Posterior cingulate gyrus (tissue), 11 donors: ENCODE results near the gene ALDH2.
"Not testable (repeated sequence)": the region's sequence is repeated elsewhere in the genome, so short reads cannot be mapped to it uniquely, and the experiment has no call there.

Source experiments
- DNase-seq, 10 donors: peaks; one replicate each; pipeline versions ENCODE4 v3.0.0 to v3.0.0-alpha.2; 2020 to 2021; ENCODE audit warnings: mixed read lengths in 3 of 10
- intact Hi-C: fragments of 100-400 bp; cut with DNase I; formaldehyde crosslinking; loops from one replicate; pipeline ENCODE4 v1.15.1; 2023

The ALDH2 gene

DNA sequence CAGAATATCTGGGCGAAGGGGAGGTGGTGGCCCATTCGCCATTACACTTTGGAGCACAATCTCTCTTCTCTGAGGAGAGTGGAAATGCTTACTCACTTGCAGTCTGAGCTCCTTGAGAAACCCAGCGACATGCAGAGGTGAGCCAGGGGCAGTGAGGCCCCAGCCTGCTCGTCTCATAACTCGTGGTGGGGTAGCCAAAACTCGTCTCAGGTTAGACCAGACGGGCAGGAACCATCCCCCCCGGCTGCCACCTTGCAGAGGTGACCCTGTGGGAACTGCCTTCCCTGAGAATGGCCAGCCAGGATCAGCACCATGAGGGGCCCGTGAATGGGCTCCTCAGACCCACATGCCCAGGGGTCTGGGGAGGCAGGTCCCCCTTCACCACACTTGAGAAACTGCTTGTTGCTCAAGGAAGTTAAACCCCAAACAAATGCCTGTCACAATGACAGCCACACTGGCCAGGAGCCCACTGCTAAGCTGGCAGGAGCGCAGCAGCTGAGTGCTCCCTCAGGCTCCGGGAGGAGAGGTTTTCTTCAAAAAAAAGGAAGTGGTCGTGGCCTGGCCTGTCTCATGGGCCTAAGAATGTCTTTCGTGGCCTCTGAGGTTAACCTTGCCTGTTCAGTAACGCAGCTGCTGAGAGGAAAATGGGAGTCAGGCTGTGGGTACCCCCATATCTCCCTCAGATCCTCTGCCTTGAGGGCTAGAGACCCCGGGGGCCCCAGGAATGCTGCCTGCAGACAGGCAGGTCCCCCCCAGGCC lies 9.2 kb upstream of the ALDH2 start:
- peak in 7 of 10 donors; percentile 24 to 91 (median 49) for DNase-seq

DNA sequence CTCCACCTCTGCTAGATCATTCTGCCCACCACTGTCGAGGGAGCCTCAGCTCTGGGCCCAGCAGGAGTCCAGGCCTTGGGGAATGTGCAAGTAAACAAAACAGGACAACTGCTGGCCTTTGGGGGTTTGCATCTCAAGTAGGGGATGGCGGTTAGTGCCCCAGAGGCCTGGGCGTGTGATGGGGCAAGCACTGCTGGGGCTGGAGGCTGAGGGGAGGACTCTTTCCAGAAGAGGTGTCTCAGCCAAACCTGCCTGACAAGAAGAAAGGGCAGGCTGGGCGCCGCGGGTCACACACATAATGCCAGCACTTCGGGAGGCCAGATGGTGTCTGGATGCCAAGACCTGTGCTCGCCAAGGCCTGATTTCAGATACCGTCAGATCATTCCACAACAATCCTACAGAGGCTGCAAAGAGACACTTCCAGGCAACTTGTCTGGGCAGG lies 8.6 kb upstream of the ALDH2 start:
- peak in 1 of 10 donors; percentile 72 for DNase-seq
- intact Hi-C loops = no loop called here

More for the DNA sequence above, 9.2 kb upstream of the ALDH2 start:
- intact Hi-C loops = no loop called here

DNA sequence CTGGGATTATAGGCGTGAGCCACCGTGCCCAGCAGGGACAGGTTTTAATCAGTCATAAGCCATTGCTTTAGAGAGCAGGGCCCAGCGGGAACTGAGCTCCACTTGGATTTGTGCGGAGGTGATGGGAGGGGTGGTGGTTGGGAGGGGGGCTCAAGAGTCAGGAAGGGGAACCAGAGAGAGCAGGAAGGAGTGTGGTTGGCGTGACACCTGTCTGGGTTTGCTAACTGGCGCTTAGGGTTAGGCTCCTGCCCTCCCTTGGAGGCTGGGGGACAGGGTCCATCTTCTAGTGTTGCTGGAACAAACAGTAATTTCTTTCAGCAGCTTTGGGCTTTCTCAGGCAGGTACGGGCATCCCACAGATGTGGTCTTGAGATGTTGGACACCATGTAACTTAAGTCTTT lies 7.5 kb upstream of the ALDH2 start:
- DNase-seq = peak in 1 of 10 donors; percentile 42
- intact Hi-C loops = no loop called here

DNA sequence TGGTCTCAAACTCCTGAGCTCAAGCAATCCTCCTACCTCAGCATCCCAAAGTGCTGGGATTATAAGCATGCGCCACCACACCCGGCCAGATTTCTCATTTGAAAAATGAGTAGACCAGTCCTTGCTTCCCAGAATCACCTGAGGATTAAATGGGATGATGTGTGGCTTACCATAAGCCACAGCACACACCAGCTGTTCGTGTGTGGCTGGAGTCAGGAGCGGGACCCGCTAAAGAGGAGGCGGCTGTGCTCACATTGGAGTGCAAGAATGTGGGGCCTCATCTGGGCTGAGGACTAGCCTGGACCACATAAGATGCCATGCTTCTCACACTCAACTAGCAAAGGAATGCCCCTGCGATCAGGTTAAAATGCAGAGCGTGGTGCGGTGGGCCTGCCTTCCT lies 6.7 kb upstream of the ALDH2 start:
- peak in 1 of 10 donors; percentile 43 for DNase-seq
- intact Hi-C loops = no loop called here

DNA sequence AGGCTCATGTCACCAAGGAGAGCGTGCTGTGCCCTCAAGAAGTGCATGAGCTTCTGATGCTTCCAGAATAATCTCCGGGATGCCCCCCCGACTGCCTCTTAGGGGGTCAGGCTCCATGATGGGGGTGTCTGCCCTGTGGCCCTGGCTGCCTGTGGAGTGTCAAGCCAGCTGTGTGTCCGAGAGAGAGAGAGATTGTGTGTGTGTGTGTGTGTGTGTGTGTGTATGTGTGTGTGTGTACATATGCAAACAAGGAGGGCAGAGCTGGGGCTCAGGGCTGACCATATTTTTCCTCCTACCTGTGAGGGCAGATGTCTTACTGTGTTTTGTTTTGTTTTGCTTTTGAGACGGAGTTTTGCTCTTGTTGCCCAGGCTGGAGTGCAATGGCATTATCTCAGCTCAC lies 5.6 kb upstream of the ALDH2 start:
- peak in 1 of 10 donors; percentile 55 for DNase-seq
- intact Hi-C loops = no loop called here

DNA sequence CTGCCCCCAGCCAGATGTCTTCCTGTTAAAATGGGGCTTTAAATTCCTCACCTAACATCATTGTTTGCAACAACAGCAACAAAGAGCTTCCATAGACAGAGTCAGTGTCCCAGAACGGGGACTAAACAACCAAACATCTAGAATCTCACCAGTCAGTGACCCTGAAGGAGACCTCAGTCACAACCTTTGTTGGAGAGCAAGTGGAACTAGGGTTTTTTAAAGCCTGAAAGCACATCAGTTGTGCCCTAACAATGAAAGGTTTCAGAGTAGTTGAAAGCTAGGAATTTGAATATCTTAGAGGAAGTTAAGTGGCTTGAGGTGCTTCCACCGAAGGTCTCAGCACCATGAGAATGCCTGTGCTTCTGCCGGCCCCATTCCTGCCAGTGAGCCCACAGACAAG lies 5.0 kb upstream of the ALDH2 start:
- peak in 1 of 10 donors; percentile 37 for DNase-seq
- intact Hi-C loops = no loop called here

DNA sequence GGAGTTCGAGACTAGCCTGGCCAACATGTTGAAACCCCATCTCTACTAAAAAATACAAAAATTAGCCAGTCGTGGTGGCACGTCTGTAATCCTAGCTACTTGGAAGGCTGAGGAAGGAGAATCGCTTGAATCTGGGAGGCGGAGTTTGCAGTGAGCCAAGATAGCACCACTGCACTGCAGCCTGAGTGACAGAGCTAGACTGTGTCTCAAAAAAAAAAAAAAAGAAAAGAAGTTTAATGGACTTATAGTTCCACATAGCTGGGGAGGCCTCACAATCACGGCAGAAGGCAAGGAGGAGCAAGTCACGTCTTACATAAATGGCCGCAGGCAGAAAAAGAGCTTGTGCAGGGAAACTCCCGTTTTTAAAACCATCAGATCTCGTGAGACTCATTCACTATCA lies 3.2 kb upstream of the ALDH2 start:
- peak in 2 of 10 donors; percentile 24 to 55 for DNase-seq

DNA sequence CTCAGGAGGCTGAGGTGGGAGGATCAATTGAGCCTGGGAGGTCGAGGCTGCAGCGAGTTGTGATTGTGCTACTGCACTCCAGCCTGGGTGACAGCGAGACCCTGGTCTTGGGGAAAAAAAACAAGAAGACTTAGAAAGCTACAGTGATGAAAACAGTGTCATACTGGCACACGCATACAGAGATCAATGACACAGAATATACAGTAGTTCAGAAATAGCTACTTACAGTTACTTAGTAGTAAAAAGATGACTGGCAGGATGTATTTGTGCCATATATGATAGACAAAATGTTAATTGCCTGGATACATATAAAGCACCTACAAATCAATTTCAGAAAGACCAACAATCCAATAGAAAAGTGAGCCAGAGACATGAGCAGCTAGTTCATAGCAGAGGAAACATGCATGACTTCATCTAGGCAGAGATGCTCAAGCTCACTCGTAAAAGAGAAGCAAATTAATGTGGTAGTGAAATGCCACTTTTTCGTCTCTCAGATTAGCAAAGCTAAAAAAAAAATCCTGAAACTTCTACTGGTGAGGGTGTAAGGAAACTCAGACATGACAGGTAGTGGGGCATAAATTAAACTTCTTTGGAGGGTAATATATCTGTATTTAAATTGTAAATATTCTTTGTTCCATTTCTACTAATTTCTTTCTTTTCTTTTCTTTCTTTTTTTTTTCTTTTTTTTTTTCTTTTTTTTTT lies 2.5 kb upstream of the ALDH2 start:
- intact Hi-C loops = no loop called here

More for the DNA sequence above, 3.2 kb upstream of the ALDH2 start:
- intact Hi-C loops = not testable (repeated sequence)

DNA sequence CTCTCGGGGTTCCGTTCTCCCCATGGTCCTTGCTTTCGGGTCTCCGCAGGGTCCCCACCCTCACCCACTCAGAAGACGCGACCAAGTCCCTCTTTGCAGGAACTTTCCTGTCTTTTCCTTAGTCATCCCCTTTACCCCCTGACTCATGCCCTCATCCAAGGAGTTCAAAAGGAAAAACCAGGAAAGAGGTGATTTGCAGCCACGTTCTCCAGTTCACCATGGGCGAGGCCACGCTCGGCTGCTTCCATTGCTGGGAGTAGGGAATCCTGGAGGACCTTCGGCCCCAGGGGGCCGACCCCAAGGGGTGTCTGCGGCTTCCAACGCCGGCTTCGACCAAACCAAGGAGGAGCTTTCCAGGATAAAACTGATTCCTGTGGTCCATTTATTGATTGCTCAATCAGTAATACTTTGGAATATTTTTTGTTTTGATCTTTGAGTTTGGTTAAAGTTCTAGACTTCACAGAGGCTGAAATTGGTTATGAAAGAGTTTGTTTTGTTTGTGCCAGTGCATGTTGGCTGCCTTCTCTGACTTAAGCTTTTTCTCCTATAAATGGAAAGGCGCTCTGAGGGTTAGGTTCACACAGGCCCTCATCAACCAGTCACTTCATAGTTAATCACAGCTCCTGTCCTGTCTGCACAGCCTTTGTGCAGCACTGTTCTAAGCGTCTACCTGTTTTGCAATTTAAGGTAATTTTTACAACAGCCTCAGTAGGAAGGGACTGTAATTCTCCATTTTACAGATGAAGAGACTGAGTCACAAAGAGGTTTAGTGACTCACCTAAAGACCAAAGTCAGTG lies 827 bp downstream of the ALDH2 start:
- intact Hi-C loops = no loop called here

More for the DNA sequence above, 2.5 kb upstream of the ALDH2 start:
- peak in 1 of 10 donors; percentile 51 for DNase-seq

DNA sequence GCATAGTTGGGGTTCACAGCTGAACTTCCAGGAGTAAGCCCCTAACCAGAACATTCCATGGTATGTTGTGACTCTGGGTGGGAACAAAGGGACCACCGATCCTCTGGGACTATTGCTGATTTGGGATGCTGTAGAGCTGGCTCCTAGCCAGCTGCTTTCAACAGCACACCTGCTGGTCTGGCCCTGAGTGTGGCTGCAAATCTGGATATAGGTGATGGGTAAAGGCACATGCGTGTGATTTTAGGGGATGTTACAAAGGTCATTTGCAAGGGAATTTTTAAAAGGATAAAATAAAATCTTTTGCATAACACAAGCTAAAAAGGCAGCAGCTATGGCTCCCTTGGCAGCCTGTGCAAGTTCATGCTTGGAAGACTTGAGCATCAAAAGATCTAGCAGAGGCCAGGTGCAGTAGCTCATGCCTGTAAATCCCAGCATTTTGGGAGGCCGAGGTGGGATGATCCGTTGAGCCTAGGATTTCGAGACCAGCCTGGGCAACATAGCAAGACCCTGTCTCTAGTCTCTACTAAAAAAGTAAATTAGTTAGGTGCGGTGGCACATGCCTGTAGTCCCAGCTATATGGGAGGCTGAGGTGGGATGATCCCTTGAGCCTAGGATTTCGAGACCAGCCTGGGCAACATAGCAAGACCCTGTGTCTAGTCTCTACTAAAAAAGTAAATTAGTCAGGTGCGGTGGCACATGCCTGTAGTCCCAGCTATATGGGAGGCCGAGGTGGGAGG lies 1.6 kb downstream of the ALDH2 start:
- DNase-seq = peak in 1 of 10 donors; percentile 26
- intact Hi-C loops = no loop called here

More for the DNA sequence above, 827 bp downstream of the ALDH2 start:
- DNase-seq = no peak

DNA sequence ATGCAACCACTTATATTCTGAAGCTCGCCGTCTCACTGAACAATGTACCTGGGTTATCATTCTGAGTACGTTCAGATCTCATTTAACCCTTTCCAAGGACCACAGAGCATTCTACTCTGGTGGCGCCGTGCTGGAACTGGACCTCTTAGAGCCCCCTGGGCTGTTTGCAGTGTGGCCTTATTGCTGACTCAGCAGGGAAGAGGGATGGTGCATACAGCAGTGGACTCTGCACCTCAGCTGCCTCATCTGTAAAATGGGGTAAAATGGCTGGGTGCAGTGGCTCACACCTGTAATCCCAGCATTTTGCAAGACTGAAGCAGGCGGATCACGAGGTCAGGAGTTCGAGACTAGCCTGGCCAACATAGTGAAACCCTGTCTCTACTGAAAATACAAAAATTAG lies 2.9 kb downstream of the ALDH2 start:
- intact Hi-C loops = no loop called here
- peak in 1 of 10 donors; percentile 40 for DNase-seq

DNA sequence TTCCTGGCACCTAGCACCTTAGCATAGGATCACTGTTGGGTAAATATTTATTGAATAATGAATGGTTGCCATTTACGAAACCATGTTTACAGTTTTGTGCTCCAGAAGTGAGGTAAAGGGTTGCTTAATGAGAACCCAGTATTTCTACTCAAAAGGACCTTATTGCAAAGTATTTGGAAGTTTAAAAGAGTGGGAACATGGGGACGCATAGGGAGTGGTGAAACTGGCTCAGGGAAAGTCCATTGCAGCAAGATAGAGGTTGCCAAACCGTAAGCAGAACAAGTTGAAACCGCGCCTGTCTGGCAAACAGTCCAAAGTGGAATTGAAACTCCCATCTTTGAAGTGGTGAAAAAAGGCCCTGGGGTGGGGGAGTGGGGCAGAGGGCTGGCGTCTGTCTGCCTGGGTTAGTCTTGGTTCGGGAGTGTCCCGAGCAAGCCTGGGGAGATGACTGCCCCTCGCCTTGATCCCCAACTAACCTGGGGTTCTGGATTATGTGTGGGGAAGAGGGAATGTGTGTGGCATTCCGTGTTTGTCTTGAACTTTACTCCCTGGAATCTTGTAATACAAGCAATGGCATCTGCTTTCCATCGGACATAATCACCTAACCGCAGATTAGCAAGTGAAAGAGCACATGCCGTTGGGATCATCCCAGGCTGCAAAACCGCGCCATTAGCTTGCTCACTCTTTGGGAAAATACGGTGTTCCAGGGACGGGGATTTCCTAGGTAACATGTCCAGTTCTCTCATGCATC lies 7.2 kb downstream of the ALDH2 start:
- intact Hi-C loops = no loop called here
- peak in 1 of 10 donors; percentile 66 for DNase-seq

DNA sequence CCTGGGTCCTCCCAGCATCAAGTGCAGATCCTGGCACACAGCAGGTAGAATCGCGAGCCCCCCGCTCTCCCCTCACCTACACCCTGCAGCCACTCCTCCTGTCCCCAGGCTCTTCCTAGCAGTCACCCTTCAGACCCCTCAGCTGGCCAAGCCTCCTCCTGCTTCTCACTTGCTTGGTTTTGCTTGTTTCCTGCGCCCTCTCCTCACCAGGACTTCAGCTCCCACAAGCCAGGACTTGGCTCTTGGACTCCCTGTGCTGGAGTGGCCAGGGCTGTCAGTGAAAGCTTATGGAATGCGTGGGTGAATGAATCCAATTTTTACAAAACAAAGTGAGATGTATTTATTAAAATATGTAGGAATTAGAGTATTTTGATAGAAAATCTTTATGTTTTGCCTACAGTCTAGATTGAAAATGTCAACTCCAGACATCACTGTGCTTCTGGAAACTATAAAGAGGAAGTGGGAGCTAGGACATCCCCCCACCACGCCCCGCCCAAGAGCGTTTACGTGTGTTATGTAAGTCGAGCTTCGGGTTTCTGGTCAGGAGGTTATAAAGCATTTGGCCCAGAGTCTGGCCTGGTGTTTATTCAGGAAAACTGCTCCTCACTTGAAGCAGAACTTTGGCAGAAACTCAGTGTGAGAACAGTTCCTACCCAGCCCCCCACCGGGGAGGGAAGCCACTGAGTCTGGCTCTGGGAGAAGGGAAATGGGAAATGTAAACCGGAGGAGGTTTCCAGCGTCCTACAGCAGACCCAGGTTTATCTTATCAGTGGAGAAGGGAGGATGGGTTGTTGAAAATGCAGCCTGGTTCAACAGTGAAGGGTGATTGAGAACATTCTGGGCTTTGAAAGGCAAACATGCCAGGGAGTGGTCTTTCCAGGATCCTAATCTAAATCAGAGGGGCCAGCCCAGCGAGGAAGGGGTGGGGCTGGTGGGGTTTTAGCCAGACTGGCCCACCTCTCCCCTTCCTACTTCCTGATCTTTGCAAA lies 8.8 kb downstream of the ALDH2 start:
- intact Hi-C loops = no loop called here
- DNase-seq = peak in 8 of 10 donors; percentile 28 to 91 (median 40)

DNA sequence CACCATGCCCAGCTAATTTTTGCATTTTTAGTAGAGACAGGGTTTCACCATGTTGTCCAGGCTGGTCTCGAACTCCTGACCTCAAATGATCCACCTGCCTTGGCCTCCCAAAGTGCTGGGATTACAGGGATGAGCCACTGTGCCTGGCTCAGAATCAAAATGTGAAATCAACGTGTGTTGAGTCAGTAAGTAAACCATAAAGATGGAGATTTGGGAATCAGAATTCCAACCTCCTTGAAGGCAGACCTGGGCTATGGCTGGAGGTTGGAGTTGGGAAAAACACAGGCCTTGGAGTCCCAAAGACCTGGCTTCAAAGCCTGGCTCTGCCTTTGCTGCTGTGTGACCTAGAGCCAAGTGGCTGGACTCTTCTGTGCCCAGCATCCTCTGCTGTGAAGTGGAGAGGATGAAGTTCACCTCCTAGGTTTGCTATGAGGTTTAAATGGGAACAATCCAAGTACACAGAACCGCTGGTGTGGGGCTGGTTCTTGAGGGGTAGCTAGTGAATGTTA lies 10.2 kb downstream of the ALDH2 start:
- no peak for DNase-seq
- intact Hi-C loops = no loop called here

DNA sequence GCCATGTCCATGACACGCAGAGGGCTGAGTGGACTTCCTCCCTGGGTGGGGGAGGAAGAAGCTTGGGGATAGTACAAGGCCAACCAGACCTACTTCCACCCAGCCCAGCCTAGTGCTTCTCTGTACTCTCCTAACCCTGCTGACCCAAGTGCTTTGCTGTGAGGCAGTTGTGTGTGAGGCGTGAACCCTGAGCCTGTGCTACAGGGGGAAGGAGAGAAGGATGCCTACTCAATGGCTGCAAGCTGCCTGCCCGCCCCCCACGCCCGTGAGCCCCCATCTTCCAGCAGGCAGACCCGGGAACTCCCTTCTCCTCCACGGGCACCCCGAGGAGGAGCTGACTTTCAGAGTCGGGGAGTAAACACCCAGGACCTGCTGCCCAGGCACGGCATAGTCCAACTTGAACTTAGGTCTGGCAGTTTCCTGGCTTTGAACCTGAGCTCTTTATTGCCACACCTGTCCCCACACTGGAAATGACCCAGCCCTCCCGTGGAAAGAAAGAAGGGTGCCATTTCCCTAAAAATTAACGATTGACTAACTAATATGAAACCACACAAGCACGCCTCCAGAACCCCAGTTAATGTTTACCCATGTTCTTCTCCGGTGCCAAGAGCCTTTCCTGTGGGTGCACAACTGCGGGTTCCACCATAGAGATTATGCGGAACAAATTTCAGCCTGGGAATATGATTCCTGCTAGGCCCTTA lies 10.8 kb downstream of the ALDH2 start:
- intact Hi-C loops = no loop called here
- no peak for DNase-seq

DNA sequence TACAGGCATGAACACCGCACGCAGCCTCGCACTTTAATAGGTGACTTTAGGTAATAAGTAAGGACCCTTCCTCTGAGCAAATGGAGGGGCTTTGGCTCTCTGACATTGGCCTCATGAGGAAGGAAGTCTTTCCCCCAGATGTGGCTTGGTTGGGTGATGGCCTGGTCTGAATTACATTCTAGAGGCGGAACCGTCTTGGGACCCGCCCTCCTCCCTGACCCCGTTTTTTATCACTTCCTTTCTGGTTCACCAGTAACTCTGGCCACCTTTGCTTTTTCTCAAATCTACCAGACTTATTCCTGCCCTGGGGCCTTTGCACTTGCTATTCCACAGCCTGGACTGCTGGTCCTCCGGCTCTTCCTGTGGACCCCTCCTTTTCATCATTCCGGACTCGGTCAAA lies 13.4 kb downstream of the ALDH2 start:
- peak in 1 of 10 donors; percentile 48 for DNase-seq
- intact Hi-C loops = no loop called here

DNA sequence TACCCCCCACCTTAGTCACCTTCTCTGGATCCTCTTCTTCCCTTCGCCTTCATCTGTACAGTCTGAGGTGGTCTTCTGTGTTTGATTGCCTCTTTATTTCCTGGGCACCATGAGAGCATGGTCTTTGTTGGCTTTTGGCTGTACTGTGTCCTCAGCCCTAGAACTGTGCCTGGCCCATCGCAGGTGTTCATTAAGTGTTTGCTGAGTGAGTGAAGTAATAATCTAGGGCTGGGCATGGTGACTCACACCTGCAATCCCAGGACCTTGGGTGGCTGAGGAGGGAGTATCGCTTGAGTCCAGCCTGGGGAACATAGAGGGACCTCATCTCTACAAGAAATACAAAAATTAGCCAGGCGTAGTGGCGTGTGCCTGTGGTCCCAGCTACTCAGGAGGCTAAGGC lies 13.9 kb downstream of the ALDH2 start:
- intact Hi-C loops = no loop called here
- DNase-seq = no peak
